K562 (cell line): ENCODE measurements around the gene CHRNB1. TPM values are rescaled to one million over a fixed set of nuclear protein-coding genes. Genes with fewer than 3 reads are reported as not detected.

Experiments
- ATAC-seq: fragments of 200-7000 bp; cut with Tn5 transposase; 3 replicates; pipeline ENCODE4 v1.9.1; 2020; ENCODE audit warnings: moderate library complexity
- Bru-seq: library from RNA; stranded (reverse); fragments of 400-500 nt; gene quantifications from one replicate; lab custom pipeline; 2021; lab: Mats Ljungman, UMichigan
- BruChase-seq, 2 experiments: library from RNA; stranded (reverse); fragments of 400-500 nt; gene quantifications; one replicate each; lab custom pipeline; 2021; lab: Mats Ljungman, UMichigan
- BruUV-seq: library from RNA; stranded (reverse); fragments of 400-500 nt; replicated peaks from 2 replicates; lab custom pipeline; 2021; lab: Mats Ljungman, UMichigan
- CTCF ChIA-PET: fragments of 300-600 bp; formaldehyde crosslinking; extraction: SDS; loops from one replicate; lab custom pipeline; 2021; ENCODE audit warnings: low intra/inter-chr PET ratio; lab: Yijun Ruan, JAX
- POLR2A ChIA-PET: fragments of 300-600, 350-650 bp; sonication (Branson Sonifier 250); formaldehyde crosslinking; extraction: SDS; loops from one replicate; lab custom pipeline; 2021; ENCODE audit warnings: antibody characterized with exemption, inconsistent platforms; lab: Yijun Ruan, JAX
- DNase-seq, 4 experiments: peaks; one replicate each; pipeline versions ENCODE4 v3.0.0 to v3.0.0-alpha.2; 2011 to 2018; ENCODE audit warnings: low spot score in 3 of 4, mixed read lengths in 3 of 4; ENCODE audit errors: extremely low read depth in 1 of 4
- FAIRE-seq: peaks from 2 replicates; lab custom pipeline; 2011; peaks lifted over from hg19 to GRCh38; lab: Jason Lieb, UNC
- H2AFZ ChIP-seq: 2 replicates; pipeline ENCODE4 v1.6.0; 2011; ENCODE audit warnings: low read depth, low read length, control low read depth, inconsistent platforms
- H3K27ac ChIP-seq: fragments of 200-600 bp; 3 replicates; pipeline ENCODE4 v1.8.0; 2011; ENCODE audit warnings: low read depth, mild to moderate bottlenecking, control low read depth, inconsistent platforms, low read length, moderate library complexity, mixed read lengths; ENCODE audit errors: extremely low read depth
- H3K27me3 ChIP-seq, 2 experiments: fragments of 300-600 bp in 1 of 2; 2 replicates in 1 of 2; 3 replicates in 1 of 2; pipeline versions ENCODE4 v1.6.0 to v1.8.0; 2011; ENCODE audit warnings: inconsistent platforms in 2 of 2, low read length in 2 of 2, mild to moderate bottlenecking in 1 of 2, mixed read lengths in 1 of 2, moderate library complexity in 1 of 2; ENCODE audit not compliant: control insufficient read depth in 2 of 2, insufficient read depth in 2 of 2
- H3K36me3 ChIP-seq: fragments of 300-600 bp; 3 replicates; pipeline ENCODE4 v1.8.0; 2011; ENCODE audit warnings: mild to moderate bottlenecking, low read length, inconsistent platforms; ENCODE audit not compliant: control insufficient read depth, insufficient read depth
- H3K4me1 ChIP-seq, 2 experiments: fragments of 200-600 bp in 1 of 2; replicated peaks in 1 of 2; 2 replicates in 1 of 2; 3 replicates in 1 of 2; pipeline versions ENCODE4 v1.5.1 to v1.8.0; 2011; ENCODE audit warnings: inconsistent platforms in 2 of 2, low read length in 2 of 2, mild to moderate bottlenecking in 1 of 2, mixed read lengths in 1 of 2, moderate library complexity in 1 of 2; ENCODE audit not compliant: control insufficient read depth in 2 of 2, insufficient read depth in 2 of 2
- H3K4me2 ChIP-seq: 2 replicates; pipeline ENCODE4 v1.6.1; 2011; ENCODE audit warnings: low read length, control low read depth, inconsistent platforms, mixed read lengths; ENCODE audit not compliant: insufficient read depth
- H3K4me3 ChIP-seq: fragments of 200-600 bp; sonication (generic), shearing (Covaris generic); 2 replicates; pipeline ENCODE4 v1.5.1; 2016; ENCODE audit warnings: control low read depth, inconsistent platforms
- H3K79me2 ChIP-seq: fragments of 200-600 bp; 3 replicates; pipeline ENCODE4 v1.8.0; 2011; ENCODE audit warnings: low read length, inconsistent platforms; ENCODE audit not compliant: control insufficient read depth, insufficient read depth
- H3K9ac ChIP-seq, 2 experiments: 2 replicates each; pipeline versions ENCODE4 v1.6.0 to v1.6.1; 2011; ENCODE audit warnings: low read depth in 2 of 2, low read length in 2 of 2, control low read depth in 1 of 2, inconsistent platforms in 1 of 2, mild to moderate bottlenecking in 1 of 2, mixed read lengths in 1 of 2; ENCODE audit not compliant: insufficient read depth in 1 of 2
- H3K9me1 ChIP-seq: one replicate; pipeline ENCODE4 v1.6.0; 2011; ENCODE audit warnings: inconsistent platforms, mild to moderate bottlenecking, low read length, moderate library complexity; ENCODE audit not compliant: control insufficient read depth, insufficient read depth
- H3K9me3 ChIP-seq: replicated peaks from 2 replicates; pipeline ENCODE4 v1.5.1; 2011; ENCODE audit warnings: low read depth, low read length, inconsistent platforms; ENCODE audit not compliant: control insufficient read depth, insufficient read depth
- H4K20me1 ChIP-seq: replicated peaks from 2 replicates; pipeline ENCODE4 v1.6.1; 2011; ENCODE audit warnings: low read length, inconsistent platforms, mixed read lengths; ENCODE audit not compliant: control insufficient read depth, insufficient read depth
- ARID2 ChIP-seq: fragments of 450-650 bp; IDR thresholded peaks from 2 replicates; pipeline ENCODE4 v1.6.1; 2017; ENCODE audit warnings: antibody characterized with exemption, mild to moderate bottlenecking
- RAD21 ChIP-seq, 2 experiments: fragments of 250-450 bp in 1 of 2; fragments of 450-650 bp in 1 of 2; sonication (Bioruptor Pico) in 1 of 2; formaldehyde crosslinking in 1 of 2; IDR thresholded peaks in 1 of 2; conservative IDR thresholded peaks in 1 of 2; 2 replicates each; pipeline versions ENCODE4 v1.4.0 to v1.8.0; 2020 to 2022; ENCODE audit warnings: mild to moderate bottlenecking in 2 of 2, moderate library complexity in 1 of 2
- TCF3 ChIP-seq: sonication (generic); formaldehyde crosslinking; IDR thresholded peaks from 2 replicates; pipeline ENCODE4 v1.4.0; 2020; ENCODE audit warnings: mild to moderate bottlenecking, missing genetic modification reagents
- WGBS: fragments of 100-300 bp; shearing (Covaris generic); methylation state at CpG from one replicate; pipeline ENCODE4 v1.1.6; 2016; ENCODE audit warnings: low coverage, mixed read lengths; ENCODE audit not compliant: insufficient coverage; ENCODE audit errors: missing lambda C conversion rate; 5-methylcytosine and 5-hydroxymethylcytosine counted together
- in situ Hi-C: fragments of 300-500 bp; cut with MboI; formaldehyde crosslinking; loops from 4 replicates; pipeline ENCODE4 v1.15.0; 2018; ENCODE audit warnings: inconsistent platforms, mixed read lengths
- intact Hi-C: fragments of 100-400 bp; cut with micrococcal nuclease; formaldehyde crosslinking; loops from 2 replicates; pipeline ENCODE4 v1.14.2; 2022
- long read RNA-seq, 3 experiments: library from polyadenylated mRNA in 2 of 3; library from RNA in 1 of 3; unstranded in 2 of 3; stranded (forward) in 1 of 3; transcript quantifications; one replicate each; pipeline ENCODE4 v2.0.0, GENCODE V29; 2019 to 2022
- polyA minus RNA-seq, 3 experiments: library from RNA; depleted of rRNA, polyadenylated mRNA; stranded (reverse); fragments of >200 nt; gene quantifications; 2 replicates each; pipeline ENCODE4 v1.2.3, GENCODE V29; 2011
- polyA plus RNA-seq, 8 experiments: library from polyadenylated mRNA; depleted of rRNA in 4 of 8; stranded (reverse) in 5 of 8; unstranded in 3 of 8; fragments of >200 nt; fragmentation: Nextera tagmentation in 2 of 8; fragmentation: Illumina TruSeq in 1 of 8; extraction: Ambion mirVana in 2 of 8; extraction: Trizol in 1 of 8; gene quantifications; 2 replicates each; pipeline versions ENCODE4 v1.2.1 to v1.2.3, GENCODE V29; 2011 to 2014; ENCODE audit warnings: inconsistent platforms in 1 of 8, missing spikeins in 1 of 8
- total RNA-seq, 7 experiments: library from RNA; depleted of rRNA in 6 of 7; stranded (reverse); fragments of >200 nt in 6 of 7; fragmentation: Illumina TruSeq in 2 of 7; extraction: Trizol in 2 of 7; gene quantifications; 2 replicates each; pipeline versions ENCODE4 v1.2.1 to v1.2.3, GENCODE V29; 2011 to 2021; ENCODE audit warnings: low replicate concordance in 1 of 7
- TF ChIP-seq, protein P1 (sequence below): sonication (generic); formaldehyde crosslinking; IDR thresholded peaks from 2 replicates; pipeline ENCODE4 v1.8.1; 2023; ENCODE audit warnings: mild to moderate bottlenecking, missing genetic modification reagents
- TF ChIP-seq, protein P2 (sequence below), 3 experiments: IDR thresholded peaks in 2 of 3; conservative IDR thresholded peaks in 1 of 3; 2 replicates each; pipeline ENCODE4 v1.5.1; 2011 to 2012; ENCODE audit warnings: low read length in 3 of 3, mild to moderate bottlenecking in 3 of 3, control low read depth in 2 of 3, improper control_type of control experiment in 1 of 3, inconsistent platforms in 1 of 3, low read depth in 1 of 3, mixed read lengths in 1 of 3, moderate library complexity in 1 of 3; ENCODE audit not compliant: insufficient read depth in 2 of 3

CHRNB1 gene, protein sequence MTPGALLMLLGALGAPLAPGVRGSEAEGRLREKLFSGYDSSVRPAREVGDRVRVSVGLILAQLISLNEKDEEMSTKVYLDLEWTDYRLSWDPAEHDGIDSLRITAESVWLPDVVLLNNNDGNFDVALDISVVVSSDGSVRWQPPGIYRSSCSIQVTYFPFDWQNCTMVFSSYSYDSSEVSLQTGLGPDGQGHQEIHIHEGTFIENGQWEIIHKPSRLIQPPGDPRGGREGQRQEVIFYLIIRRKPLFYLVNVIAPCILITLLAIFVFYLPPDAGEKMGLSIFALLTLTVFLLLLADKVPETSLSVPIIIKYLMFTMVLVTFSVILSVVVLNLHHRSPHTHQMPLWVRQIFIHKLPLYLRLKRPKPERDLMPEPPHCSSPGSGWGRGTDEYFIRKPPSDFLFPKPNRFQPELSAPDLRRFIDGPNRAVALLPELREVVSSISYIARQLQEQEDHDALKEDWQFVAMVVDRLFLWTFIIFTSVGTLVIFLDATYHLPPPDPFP
- total RNA-seq (2011; cell fraction: chromatin; rRNA removed; ENCODE audit: low replicate concordance) = 8.4 and 14.2 TPM in 2 replicates
- 9.3 and 9.7 TPM in 2 replicates for total RNA-seq (2011; cell fraction: nucleolus; rRNA removed)
- 10.6 and 13.7 TPM in 2 replicates for total RNA-seq (2011; cell fraction: nucleoplasm; rRNA removed)
- total RNA-seq (2014; rRNA removed) = 4.7 and 5.0 TPM in 2 replicates
- 4.8 and 5.1 TPM in 2 replicates for total RNA-seq (2014; rRNA removed; fragmentation: Illumina TruSeq; extraction: Trizol)
- 6.3 and 6.6 TPM in 2 replicates for total RNA-seq (2015; rRNA removed; fragmentation: Illumina TruSeq; extraction: Trizol)
- 4.5 and 4.9 TPM in 2 replicates for total RNA-seq (2021)
- 7.5 and 7.6 TPM in 2 replicates for polyA plus RNA-seq (2011; rRNA removed)
- 12.9 and 14.1 TPM in 2 replicates for polyA plus RNA-seq (2011; cell fraction: cytosol; rRNA removed)
- polyA plus RNA-seq (2011; cell fraction: nucleus; rRNA removed) = 5.5 and 7.4 TPM in 2 replicates
- 10.8 and 11.7 TPM in 2 replicates for polyA plus RNA-seq (2012)
- 11.5 and 12.3 TPM in 2 replicates for polyA plus RNA-seq (2014; fragmentation: Illumina TruSeq; extraction: Trizol)
- polyA plus RNA-seq (2014; fragmentation: Nextera tagmentation; extraction: Ambion mirVana) = 10 to 100 TPM in 1 of 2 experiments, 1 to 10 TPM in 1; 8.2 to 11.3 TPM
- polyA plus RNA-seq (2014; rRNA removed) = 6.8 and 7.9 TPM in 2 replicates
- polyA minus RNA-seq (2011; rRNA and poly(A)+ RNA removed) = 3.7 and 4.7 TPM in 2 replicates
- polyA minus RNA-seq (2011; cell fraction: cytosol; rRNA and poly(A)+ RNA removed) = 2.6 and 2.8 TPM in 2 replicates
- 2.2 and 3.1 TPM in 2 replicates for polyA minus RNA-seq (2011; cell fraction: nucleus; rRNA and poly(A)+ RNA removed)
- percentile 45 among the genes with signal in this experiment for Bru-seq, nascent RNA
- percentile 41 among the genes with signal in this experiment for BruChase-seq, experiment 1, labeled RNA remaining after a 2-hour chase
- percentile 49 among the genes with signal in this experiment for BruChase-seq, experiment 2, labeled RNA remaining after a 6-hour chase
- long read RNA-seq, experiment 1, partial matches to known transcripts = 8 of 18 reads
- long read RNA-seq, experiment 1, other reads (novel, unspliced or antisense) = 5 of 18 reads
- long read RNA-seq, experiment 2, partial matches to known transcripts = 0 of 9 reads
- long read RNA-seq, experiment 2, other reads (novel, unspliced or antisense) = 4 of 9 reads
- long read RNA-seq, experiment 3, partial matches to known transcripts = 1 of 4 reads
- long read RNA-seq, experiment 3, other reads (novel, unspliced or antisense) = 1 of 4 reads

DNA sequence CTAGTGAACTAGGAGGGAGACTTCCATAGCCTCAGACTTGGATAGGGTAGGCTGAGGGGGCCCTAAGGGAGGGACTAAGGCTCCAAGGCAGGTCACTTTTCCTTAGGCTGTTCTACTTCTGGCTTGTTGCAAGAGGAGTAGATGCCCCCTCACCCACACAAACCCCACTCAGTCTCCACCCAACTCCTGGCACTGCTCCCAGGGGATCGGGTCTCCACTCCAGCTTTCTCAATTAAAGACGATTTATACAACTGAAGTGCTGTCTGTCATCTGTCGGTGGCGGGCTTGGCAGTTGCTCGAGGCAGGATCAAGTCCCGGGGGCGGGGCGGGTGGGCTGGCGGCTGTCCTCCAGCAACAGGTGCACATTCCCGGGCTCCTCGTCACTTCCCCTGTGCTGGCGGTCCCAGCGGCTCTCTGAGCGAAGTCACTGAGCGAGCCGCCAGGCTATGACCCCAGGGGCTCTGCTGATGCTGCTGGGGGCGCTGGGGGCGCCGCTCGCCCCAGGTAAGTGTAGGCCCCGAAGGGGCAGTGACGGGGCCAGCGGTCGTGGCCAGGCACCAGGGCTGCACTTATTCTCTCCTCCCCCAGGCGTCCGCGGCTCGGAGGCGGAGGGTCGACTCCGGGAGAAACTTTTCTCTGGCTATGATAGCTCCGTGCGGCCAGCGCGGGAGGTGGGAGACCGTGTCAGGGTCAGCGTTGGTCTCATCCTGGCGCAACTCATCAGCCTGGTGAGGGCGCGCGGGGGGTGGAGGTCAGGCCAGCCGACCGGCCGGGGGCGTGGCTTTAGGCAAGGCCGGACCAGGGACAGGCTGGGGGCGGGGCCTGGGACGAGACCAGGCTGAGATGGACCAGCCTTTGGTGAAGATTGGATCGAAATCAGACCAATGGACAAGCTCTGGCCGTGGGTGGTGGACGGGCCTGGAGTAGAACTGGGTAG is at the start of gene CHRNB1:
TSS of gene CHRNB1 (plus strand) at position 380 of the 937 bp plus-strand sequence. CDS start at position 447, 67 bp downstream.
- FAIRE-seq (peak; percentile 83), ATAC-seq (peak; percentile 94), DNase-seq (peak; percentile 88 to 90 (median 90))
- ChIA-PET CTCF (no interaction called here), POLR2A (interaction anchor here (0.6 to 1.7 kb wide), 6 partner anchors 10 to 235 kb away, joined by 3 to 7 read pairs (median 3); partner anchors contain the start of gene POLR2A)
- Histone ChIP-seq H3K4me3 (peak within 1 kb of the TSS; percentile 35), H3K36me3 (no peaks in the 10 kb centered on the region), H3K9ac (peak within 1 kb of the TSS; percentile 41 to 89; a peak in 3 of 4 replicates), H3K4me2 (peak within 1 kb of the TSS; percentile 65), H3K79me2 (no peaks in the 10 kb centered on the region), H3K4me1 (peaks cover 15 to 46% of the 10 kb centered on the region in 2 experiments; a peak in 4 of 5 replicates), H3K27ac (peak within 1 kb of the TSS; percentile 30; the same call in 2 of the 3 replicates), H3K9me1 (peaks cover 3% of the 10 kb centered on the region), H2AFZ (peak within 1 kb of the TSS; percentile 86), H3K27me3 (no peaks in the 10 kb centered on the region), H4K20me1 (no peaks in the 10 kb centered on the region), H3K9me3 (no peaks in the 10 kb centered on the region)
- 10% methylated on average over 22 of the region's 51 CpGs for WGBS
- in situ Hi-C loops (no loop called here), intact Hi-C loops (no loop called here)
- BruUV-seq = no TSS peak
- no peak for TF ChIP-seq ARID2
- TF ChIP-seq, protein P1, sequence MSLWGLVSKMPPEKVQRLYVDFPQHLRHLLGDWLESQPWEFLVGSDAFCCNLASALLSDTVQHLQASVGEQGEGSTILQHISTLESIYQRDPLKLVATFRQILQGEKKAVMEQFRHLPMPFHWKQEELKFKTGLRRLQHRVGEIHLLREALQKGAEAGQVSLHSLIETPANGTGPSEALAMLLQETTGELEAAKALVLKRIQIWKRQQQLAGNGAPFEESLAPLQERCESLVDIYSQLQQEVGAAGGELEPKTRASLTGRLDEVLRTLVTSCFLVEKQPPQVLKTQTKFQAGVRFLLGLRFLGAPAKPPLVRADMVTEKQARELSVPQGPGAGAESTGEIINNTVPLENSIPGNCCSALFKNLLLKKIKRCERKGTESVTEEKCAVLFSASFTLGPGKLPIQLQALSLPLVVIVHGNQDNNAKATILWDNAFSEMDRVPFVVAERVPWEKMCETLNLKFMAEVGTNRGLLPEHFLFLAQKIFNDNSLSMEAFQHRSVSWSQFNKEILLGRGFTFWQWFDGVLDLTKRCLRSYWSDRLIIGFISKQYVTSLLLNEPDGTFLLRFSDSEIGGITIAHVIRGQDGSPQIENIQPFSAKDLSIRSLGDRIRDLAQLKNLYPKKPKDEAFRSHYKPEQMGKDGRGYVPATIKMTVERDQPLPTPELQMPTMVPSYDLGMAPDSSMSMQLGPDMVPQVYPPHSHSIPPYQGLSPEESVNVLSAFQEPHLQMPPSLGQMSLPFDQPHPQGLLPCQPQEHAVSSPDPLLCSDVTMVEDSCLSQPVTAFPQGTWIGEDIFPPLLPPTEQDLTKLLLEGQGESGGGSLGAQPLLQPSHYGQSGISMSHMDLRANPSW (CRISPR knock-in tag) = no peak
- TF ChIP-seq RAD21 (CRISPR knock-in tag; conservative IDR thresholded peaks at IDR 0.05 in 1 of 2, IDR thresholded peaks at IDR 0.05 in 1 of 2) = peak in 1 of 2 experiments; percentile 15; a peak in 1 of 4 replicates
- TF ChIP-seq, protein P2, sequence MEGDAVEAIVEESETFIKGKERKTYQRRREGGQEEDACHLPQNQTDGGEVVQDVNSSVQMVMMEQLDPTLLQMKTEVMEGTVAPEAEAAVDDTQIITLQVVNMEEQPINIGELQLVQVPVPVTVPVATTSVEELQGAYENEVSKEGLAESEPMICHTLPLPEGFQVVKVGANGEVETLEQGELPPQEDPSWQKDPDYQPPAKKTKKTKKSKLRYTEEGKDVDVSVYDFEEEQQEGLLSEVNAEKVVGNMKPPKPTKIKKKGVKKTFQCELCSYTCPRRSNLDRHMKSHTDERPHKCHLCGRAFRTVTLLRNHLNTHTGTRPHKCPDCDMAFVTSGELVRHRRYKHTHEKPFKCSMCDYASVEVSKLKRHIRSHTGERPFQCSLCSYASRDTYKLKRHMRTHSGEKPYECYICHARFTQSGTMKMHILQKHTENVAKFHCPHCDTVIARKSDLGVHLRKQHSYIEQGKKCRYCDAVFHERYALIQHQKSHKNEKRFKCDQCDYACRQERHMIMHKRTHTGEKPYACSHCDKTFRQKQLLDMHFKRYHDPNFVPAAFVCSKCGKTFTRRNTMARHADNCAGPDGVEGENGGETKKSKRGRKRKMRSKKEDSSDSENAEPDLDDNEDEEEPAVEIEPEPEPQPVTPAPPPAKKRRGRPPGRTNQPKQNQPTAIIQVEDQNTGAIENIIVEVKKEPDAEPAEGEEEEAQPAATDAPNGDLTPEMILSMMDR (IDR thresholded peaks at IDR 0.05 in 2 of 3, conservative IDR thresholded peaks at IDR 0.05 in 1 of 3; ENCODE audit: insufficient read depth in 2 of 3, low read depth in 1 of 3, low read length in 3 of 3) = peak in 2 of 3 experiments; percentile 10 to 16; a peak in 1 of 6 replicates
- no peak for TF ChIP-seq TCF3
